ENCODE results near the gene GPR141. TPM values are rescaled to one million over a fixed set of nuclear protein-coding genes. Genes with fewer than 3 reads are reported as not detected.

The GPR141 gene
- total RNA-seq, 1 experiment from 2014 or later: not detected

GRCh38 chr7:37724732-37725131 lies 41.2 kb downstream of the GPR141 start:
- no peak for TF ChIP-seq EZH2phosphoT487 (IDR thresholded peaks at IDR 0.05; ENCODE audit: borderline replicate concordance)
- TF ChIP-seq JUND (IDR thresholded peaks at IDR 0.05): no peak
- TF ChIP-seq EZH2 (IDR thresholded peaks at IDR 0.05): no peak
- no peak for TF ChIP-seq SRF (IDR thresholded peaks at IDR 0.05; ENCODE audit: low read depth)
- TF ChIP-seq RAD21 (IDR thresholded peaks at IDR 0.05; ENCODE audit: low read depth): no peak
- TF ChIP-seq YY1 (IDR thresholded peaks at IDR 0.05; ENCODE audit: extremely low read depth, insufficient replicate concordance, low read depth, low read length): no peak
- TF ChIP-seq FOSL1 (IDR thresholded peaks at IDR 0.05; ENCODE audit: low read depth): no peak
- TF ChIP-seq ZBTB33 (IDR thresholded peaks at IDR 0.05; ENCODE audit: extremely low read depth, insufficient replicate concordance, low read length): no peak
- no peak for TF ChIP-seq SP1 (IDR thresholded peaks at IDR 0.05; ENCODE audit: low read depth)
- ChIA-PET RAD21 (ENCODE audit: low non-redundant PET in 1 of 2, low total read pairs in 2 of 2, uncharacterized antibody in 2 of 2, unreplicated experiment in 2 of 2) (no interaction called here), CTCF (no interaction called here), POLR2A (no interaction called here)
- Histone ChIP-seq H2AFZ (ENCODE audit: low read depth, low read length, poor library complexity, severe bottlenecking) (no peak overlapping the region), H3K27me3 (ENCODE audit: insufficient read depth, low read length) (peaks cover 8% of the 10 kb centered on the region; the same call in 1 of the 2 replicates), H3K36me3 (ENCODE audit: control insufficient read depth in 1 of 2, insufficient read depth in 2 of 2, low read length in 2 of 2) (no peaks in the 10 kb centered on the region), H3K9ac (ENCODE audit: low read length) (no peak overlapping the region), H3K9me2 (ENCODE audit: insufficient read depth) (no peaks in the 10 kb centered on the region), H4K20me1 (ENCODE audit: insufficient read depth) (no peaks in the 10 kb centered on the region), H3K4me1 (ENCODE audit: control insufficient read depth in 1 of 2, insufficient read depth in 2 of 2, low read length in 2 of 2) (no peaks in the 10 kb centered on the region), H3K9me3 (ENCODE audit: control insufficient read depth in 1 of 2, insufficient read depth in 1 of 2, low read depth in 1 of 2, low read length in 2 of 2) (no peaks in the 10 kb centered on the region), H3K4me2 (ENCODE audit: low read length) (no peak overlapping the region), H3K4me3 (replicated peaks in 1 of 2; ENCODE audit: low read depth in 1 of 2, low read length in 2 of 2) (no peak overlapping the region), H3K79me2 (ENCODE audit: insufficient read depth, low read length) (no peaks in the 10 kb centered on the region), H3K27ac (ENCODE audit: low read depth, low read length) (no peak overlapping the region)
- intact Hi-C loops (cut with micrococcal nuclease): no loop called here
- no TSS peak for BruUV-seq (replicated peaks)
- ATAC-seq (no peak), DNase-seq (ENCODE audit: low read depth, low spot score) (no peak)

GRCh38 chr7:37726016-37726415 lies 42.5 kb downstream of the GPR141 start:
- ATAC-seq (no peak), DNase-seq (ENCODE audit: low read depth, low spot score) (no peak)
- ChIA-PET RAD21 (ENCODE audit: low non-redundant PET in 1 of 2, low total read pairs in 2 of 2, uncharacterized antibody in 2 of 2, unreplicated experiment in 2 of 2) (no interaction called here), POLR2A (no interaction called here), CTCF (no interaction called here)
- Histone ChIP-seq H3K27me3 (ENCODE audit: insufficient read depth, low read length) (peaks cover 15% of the 10 kb centered on the region; the same call in 1 of the 2 replicates), H4K20me1 (ENCODE audit: insufficient read depth) (no peaks in the 10 kb centered on the region), H3K27ac (ENCODE audit: low read depth, low read length) (no peak overlapping the region), H3K9me3 (ENCODE audit: control insufficient read depth in 1 of 2, insufficient read depth in 1 of 2, low read depth in 1 of 2, low read length in 2 of 2) (no peaks in the 10 kb centered on the region), H3K9me2 (ENCODE audit: insufficient read depth) (no peaks in the 10 kb centered on the region), H2AFZ (ENCODE audit: low read depth, low read length, poor library complexity, severe bottlenecking) (no peak overlapping the region), H3K4me2 (ENCODE audit: low read length) (no peak overlapping the region), H3K36me3 (ENCODE audit: control insufficient read depth in 1 of 2, insufficient read depth in 2 of 2, low read length in 2 of 2) (no peaks in the 10 kb centered on the region), H3K4me1 (ENCODE audit: control insufficient read depth in 1 of 2, insufficient read depth in 2 of 2, low read length in 2 of 2) (no peaks in the 10 kb centered on the region), H3K79me2 (ENCODE audit: insufficient read depth, low read length) (no peaks in the 10 kb centered on the region), H3K9ac (ENCODE audit: low read length) (no peak overlapping the region), H3K4me3 (replicated peaks in 1 of 2; ENCODE audit: low read depth in 1 of 2, low read length in 2 of 2) (no peak overlapping the region)
- TF ChIP-seq FOSL1 (IDR thresholded peaks at IDR 0.05; ENCODE audit: low read depth) (no peak), ZFX (IDR thresholded peaks at IDR 0.05) (no peak), POLR2AphosphoS5 (IDR thresholded peaks at IDR 0.05; ENCODE audit: low read depth, low read length) (no peak), POLR2A (IDR thresholded peaks at IDR 0.05; ENCODE audit: borderline replicate concordance, extremely low read depth, insufficient read depth, insufficient read length) (no peak), ZNF274 (IDR thresholded peaks at IDR 0.05; ENCODE audit: low read depth, low read length) (no peak), ELF1 (IDR thresholded peaks at IDR 0.05; ENCODE audit: borderline replicate concordance, low read depth) (no peak), TCF7L2 (IDR thresholded peaks at IDR 0.05; ENCODE audit: borderline replicate concordance, extremely low read depth, insufficient read depth, insufficient read length) (no peak), RAD21 (IDR thresholded peaks at IDR 0.05; ENCODE audit: low read depth) (no peak), JUND (IDR thresholded peaks at IDR 0.05) (no peak), EGR1 (IDR thresholded peaks at IDR 0.05; ENCODE audit: low read depth) (no peak), SP1 (IDR thresholded peaks at IDR 0.05; ENCODE audit: low read depth) (no peak), ATF3 (IDR thresholded peaks at IDR 0.05) (no peak)
- TF ChIP-seq, protein P1, sequence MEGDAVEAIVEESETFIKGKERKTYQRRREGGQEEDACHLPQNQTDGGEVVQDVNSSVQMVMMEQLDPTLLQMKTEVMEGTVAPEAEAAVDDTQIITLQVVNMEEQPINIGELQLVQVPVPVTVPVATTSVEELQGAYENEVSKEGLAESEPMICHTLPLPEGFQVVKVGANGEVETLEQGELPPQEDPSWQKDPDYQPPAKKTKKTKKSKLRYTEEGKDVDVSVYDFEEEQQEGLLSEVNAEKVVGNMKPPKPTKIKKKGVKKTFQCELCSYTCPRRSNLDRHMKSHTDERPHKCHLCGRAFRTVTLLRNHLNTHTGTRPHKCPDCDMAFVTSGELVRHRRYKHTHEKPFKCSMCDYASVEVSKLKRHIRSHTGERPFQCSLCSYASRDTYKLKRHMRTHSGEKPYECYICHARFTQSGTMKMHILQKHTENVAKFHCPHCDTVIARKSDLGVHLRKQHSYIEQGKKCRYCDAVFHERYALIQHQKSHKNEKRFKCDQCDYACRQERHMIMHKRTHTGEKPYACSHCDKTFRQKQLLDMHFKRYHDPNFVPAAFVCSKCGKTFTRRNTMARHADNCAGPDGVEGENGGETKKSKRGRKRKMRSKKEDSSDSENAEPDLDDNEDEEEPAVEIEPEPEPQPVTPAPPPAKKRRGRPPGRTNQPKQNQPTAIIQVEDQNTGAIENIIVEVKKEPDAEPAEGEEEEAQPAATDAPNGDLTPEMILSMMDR (IDR thresholded peaks at IDR 0.05 in 2 of 3, conservative IDR thresholded peaks at IDR 0.05 in 1 of 3; ENCODE audit: borderline replicate concordance in 1 of 3, insufficient read depth in 1 of 3, low read depth in 2 of 3, low read length in 2 of 3): no peak
- TF ChIP-seq, protein P2, sequence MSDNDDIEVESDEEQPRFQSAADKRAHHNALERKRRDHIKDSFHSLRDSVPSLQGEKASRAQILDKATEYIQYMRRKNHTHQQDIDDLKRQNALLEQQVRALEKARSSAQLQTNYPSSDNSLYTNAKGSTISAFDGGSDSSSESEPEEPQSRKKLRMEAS (IDR thresholded peaks at IDR 0.05): no peak
- intact Hi-C loops (cut with micrococcal nuclease): no loop called here
- BruUV-seq (replicated peaks): no TSS peak
